Neural progenitor cell (in vitro differentiated cells): ENCODE measurements around the gene TNPO2.

Experiments
- EZH2 ChIP-seq: fragments of 200-600 bp; sonication (generic); IDR thresholded peaks from 2 replicates; pipeline ENCODE4 v1.6.1; 2017; ENCODE audit warnings: antibody characterized with exemption, mild to moderate bottlenecking, moderate library complexity
- TF ChIP-seq, protein P1 (sequence below): fragments of 200-600 bp; sonication (generic); IDR thresholded peaks from 2 replicates; pipeline ENCODE4 v1.5.1; 2017; ENCODE audit warnings: antibody characterized with exemption, mild to moderate bottlenecking

DNA sequence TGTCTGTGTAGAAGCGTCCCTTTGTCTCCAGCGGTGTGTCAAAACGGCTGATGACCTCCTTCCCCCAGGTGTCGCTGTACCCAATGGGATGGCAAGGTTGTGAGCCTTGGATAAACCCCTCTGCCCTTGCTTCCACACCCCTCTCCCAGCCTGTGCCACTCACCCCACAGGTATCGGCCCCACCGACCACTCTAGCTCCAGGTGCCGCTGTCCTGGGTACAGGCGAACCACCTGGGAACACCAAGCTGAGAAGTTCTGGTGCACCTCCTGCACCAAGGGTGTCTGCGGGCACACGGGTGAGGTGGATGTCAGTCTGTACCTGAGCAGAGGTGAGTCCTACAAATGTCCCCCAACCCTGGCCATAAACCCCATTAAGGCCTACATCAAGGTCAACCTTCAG is 73.8 kb downstream of the TNPO2 start:
- TF ChIP-seq, protein P1, sequence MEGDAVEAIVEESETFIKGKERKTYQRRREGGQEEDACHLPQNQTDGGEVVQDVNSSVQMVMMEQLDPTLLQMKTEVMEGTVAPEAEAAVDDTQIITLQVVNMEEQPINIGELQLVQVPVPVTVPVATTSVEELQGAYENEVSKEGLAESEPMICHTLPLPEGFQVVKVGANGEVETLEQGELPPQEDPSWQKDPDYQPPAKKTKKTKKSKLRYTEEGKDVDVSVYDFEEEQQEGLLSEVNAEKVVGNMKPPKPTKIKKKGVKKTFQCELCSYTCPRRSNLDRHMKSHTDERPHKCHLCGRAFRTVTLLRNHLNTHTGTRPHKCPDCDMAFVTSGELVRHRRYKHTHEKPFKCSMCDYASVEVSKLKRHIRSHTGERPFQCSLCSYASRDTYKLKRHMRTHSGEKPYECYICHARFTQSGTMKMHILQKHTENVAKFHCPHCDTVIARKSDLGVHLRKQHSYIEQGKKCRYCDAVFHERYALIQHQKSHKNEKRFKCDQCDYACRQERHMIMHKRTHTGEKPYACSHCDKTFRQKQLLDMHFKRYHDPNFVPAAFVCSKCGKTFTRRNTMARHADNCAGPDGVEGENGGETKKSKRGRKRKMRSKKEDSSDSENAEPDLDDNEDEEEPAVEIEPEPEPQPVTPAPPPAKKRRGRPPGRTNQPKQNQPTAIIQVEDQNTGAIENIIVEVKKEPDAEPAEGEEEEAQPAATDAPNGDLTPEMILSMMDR: no peak
- no peak for TF ChIP-seq EZH2
